Activated CD4-positive, alpha-beta T cell treated with anti-CD3 and anti-CD28 coated beads, Interleukin-2, amount 50 U/mL, for 48 hours (primary cell): ENCODE measurements around the gene INO80B.
"Not testable (repeated sequence)": the region's sequence is repeated elsewhere in the genome, so short reads cannot be mapped to it uniquely, and the experiment has no call there.

Source experiments
- DNase-seq, 2 experiments: peaks; one replicate each; pipeline ENCODE4 v3.0.0-alpha.2; 2020

Gene INO80B

GRCh38 chr2:74450570-74451190 is 4.2 kb upstream of the INO80B start:
- DNase-seq: no peak

- DNase-seq: no peak
Measured at GRCh38 chr2:74457129-74457548, 2.3 kb downstream of the INO80B start.

- peak; percentile 82 to 87 for DNase-seq
Measured at GRCh38 chr2:74457549-74458131, 2.8 kb downstream of the INO80B start.

DNA sequence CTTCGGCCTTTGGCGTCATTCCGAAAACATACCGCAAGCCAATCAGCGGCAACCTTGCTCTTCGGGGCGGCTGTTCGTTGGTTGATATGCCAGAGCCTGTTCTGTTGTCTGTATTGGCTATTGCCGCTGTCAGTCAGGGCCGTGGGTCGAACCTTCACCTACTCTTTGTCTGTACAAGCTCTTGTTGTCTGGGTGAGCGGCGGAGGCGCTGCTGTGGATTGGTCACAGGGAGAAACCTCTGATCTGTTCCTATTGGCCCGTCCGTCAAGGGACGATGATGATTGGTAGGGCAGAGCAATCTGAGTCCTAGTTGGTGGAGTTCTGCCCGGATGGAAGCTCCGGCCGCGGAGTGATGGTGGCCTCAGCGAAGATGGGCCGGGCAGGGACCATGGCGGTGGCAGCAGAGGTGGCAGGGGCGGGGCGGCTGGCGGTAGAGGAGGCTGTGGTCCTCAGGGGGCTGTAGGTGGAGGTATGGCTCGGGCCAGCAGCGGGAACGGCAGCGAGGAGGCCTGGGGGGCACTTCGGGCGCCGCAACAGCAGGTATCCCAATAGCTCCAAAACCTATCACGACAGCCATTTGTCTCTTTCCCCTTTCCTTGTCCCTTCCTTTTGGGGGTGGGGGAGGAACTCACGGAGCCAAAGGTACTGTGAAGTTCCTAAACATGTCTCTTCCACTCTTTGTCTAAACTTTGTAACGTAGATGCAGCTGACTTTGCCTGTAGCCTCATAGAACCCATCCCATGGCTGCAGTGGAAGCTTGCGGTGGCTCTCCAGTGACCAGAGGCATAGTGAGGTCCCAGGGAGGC is 3.4 kb downstream of the INO80B start, which contains the start of gene WBP1:
TSS of gene WBP1 (plus strand) at position 307 of the 806 bp plus-strand sequence. CDS start at position 472, 165 bp downstream.
- DNase-seq: peak; percentile 98 to 99

DNA sequence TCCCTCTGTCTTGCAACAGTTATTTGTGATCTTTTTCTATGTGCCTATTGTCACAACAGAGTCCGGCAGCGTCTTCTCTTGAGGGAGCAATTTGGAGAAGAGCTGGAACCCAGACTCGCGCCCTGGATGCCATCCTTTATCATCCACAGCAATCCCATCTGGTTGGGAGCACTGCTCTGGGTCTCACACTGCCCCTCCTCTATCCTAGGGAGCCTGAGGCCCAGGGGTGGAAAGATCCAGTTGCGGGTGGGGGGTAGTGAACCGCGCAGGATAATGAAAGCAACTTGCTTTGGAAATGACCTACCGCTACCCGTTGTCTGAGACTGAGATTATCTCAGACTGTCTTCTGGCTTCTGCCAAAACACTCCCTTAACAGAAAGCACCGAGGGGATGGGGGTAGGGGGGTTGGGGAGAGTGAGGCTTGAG is 4.1 kb downstream of the INO80B start:
- DNase-seq: no peak

- not testable (repeated sequence) for DNase-seq
Measured at GRCh38 chr2:74459503-74460118, 4.7 kb downstream of the INO80B start.

- not testable (repeated sequence) for DNase-seq
Measured at GRCh38 chr2:74460187-74460586, 5.3 kb downstream of the INO80B start.

GRCh38 chr2:74461187-74462053 is 6.5 kb downstream of the INO80B start:
- no peak for DNase-seq

GRCh38 chr2:74462054-74462785 is 7.3 kb downstream of the INO80B start:
- DNase-seq: no peak

DNA sequence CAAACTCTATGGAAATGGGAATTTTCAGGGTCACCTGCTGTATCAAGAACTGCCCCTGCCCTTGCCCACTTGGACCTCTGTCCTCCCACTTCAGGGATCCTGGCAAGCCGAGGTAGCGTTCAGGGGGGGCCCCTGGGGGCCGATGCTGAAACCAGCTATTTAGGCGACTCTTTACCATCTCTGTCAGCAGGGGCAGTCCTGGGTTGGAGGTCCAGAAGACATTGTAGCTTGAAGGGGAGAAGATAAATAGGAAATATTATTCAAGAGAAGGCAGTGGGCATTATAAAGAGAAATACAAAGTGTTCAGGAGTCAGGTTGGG is 7.9 kb downstream of the INO80B start:
- no peak for DNase-seq

GRCh38 chr2:74464406-74464805 is 9.5 kb downstream of the INO80B start:
- DNase-seq: no peak

DNA sequence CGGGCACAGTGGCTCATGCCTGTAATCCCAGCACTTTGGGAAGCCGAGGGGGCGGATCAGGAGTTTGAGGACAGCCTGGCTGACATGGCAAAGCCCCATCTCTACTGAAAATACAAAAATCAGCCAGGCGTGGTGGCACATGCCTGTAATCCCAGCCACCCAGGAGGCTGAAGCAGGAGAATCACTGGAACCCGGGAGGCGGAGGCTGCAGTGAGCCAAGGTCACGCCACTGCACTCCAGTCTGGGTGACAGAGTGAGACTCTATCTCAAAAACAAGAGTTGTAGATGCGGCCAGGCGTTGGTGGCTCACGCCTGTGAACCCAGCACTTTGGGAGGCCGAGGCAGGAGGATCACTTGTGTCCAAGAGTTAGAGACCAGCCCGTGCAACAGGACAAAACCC is 15.9 kb downstream of the INO80B start:
- DNase-seq: not testable (repeated sequence)

GRCh38 chr2:74471332-74472065 is 16.6 kb downstream of the INO80B start:
- no peak for DNase-seq

DNA sequence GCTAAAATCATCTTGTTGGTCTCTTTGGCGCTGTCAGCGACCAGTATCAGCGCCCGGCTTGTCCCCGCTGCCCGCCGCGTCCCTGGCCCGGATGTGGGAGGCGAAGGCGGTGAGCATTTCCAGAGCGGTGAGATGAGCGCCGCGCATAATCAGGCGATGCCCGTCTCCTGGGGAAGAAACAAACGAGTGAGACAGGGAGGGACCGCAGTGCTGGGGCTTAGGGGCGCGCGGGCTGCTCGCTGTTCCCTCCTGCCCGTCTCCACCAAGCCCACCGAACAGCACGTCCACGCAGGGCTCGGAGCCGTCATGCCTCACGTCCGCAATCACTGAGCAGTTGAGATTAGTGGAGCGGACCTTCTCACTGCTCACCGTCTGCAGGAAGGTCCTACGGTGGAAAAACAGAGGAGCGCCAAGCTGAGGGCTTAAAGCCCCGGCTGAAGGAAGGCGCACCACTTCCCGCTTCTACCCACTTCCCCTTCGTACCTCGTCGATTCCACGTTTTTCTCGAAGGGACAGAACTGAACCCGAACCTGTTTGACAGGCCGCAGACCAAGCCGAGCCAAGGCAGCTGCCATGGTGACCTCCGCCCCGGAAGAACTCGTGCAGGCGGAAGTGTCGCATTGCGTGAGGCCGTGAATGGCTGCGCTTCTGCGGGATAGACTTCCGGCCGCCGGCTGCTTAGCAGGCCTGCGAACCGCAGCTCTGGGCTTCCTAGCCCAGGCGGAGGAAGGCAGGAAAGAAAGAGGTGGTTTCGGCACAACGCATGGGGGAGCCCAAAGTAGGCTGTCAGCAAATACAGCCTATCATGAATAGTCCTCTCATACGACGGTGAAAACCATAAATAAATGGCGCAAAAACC is 17.4 kb downstream of the INO80B start, which contains the start of gene MRPL53:
TSS of gene MRPL53 (minus strand) at position 595 of the 859 bp plus-strand sequence. CDS start at position 575, 20 bp downstream.
- DNase-seq: peak; percentile 97

DNA sequence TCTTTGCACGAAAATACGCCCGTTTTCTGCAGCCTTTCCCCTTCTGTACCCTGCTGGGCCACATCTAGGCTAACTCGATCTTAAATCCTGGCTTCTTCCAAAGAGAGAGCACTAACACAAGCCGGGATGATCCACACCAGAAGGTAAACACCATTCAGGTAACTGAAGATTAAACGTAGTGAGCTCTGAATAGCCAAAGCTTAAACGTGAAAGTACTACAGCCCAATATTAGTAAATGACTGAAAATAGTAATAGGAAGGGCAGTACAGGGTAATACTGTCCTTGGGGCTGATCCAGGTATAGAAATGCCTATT is 18.0 kb downstream of the INO80B start:
- no peak for DNase-seq

- no peak for DNase-seq
Measured at GRCh38 chr2:74474481-74474880, 19.6 kb downstream of the INO80B start.

DNA sequence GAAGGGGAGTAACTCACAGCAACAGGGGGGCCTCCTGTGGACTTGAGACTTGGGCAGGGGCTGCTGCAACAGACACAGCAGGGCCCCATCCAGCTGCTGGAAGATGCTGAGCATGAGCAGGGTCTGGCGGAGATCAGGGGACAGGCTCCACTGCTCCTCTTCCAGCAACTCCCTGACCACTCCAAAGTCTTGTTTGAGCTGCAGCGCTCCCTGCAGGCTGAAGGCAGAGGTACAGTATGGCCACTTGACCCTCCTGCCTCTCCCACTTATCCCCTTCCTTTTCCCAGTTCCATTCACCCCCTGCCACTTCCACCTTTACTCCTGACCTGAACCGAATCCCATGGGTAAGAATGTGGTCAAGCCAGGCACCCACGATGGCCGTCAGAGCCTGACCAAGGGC is 20.0 kb downstream of the INO80B start:
- no peak for DNase-seq

- no peak for DNase-seq
Measured at GRCh38 chr2:74481431-74481830, 26.5 kb downstream of the INO80B start.

- DNase-seq: peak; percentile 52 to 67
Measured at GRCh38 chr2:74481961-74482800, 27.3 kb downstream of the INO80B start.
